ENCODE results near the gene OR2T29. TPM values are rescaled to one million over a fixed set of nuclear protein-coding genes. Genes with fewer than 3 reads are reported as not detected.
"Not testable (repeated sequence)": the region's sequence is repeated elsewhere in the genome, so short reads cannot be mapped to it uniquely, and the experiment has no call there.

The OR2T29 gene
- total and polyA plus RNA-seq, 10 of the 15 experiments (the other 5 are each of a cell fraction or from before 2014, with no cell fraction given), result 0.22 to 10.2 (median 1.4) TPM

GRCh38 chr1:248573856-248574255, 11.3 kb upstream of the OR2T29 start:
- DNase-seq (ENCODE audit: low read depth, low spot score); H3K27me3 ChIP-seq (replicated peaks in 1 of 2; ENCODE audit: control insufficient read depth in 2 of 2, insufficient read depth in 2 of 2, low read length in 1 of 2); FAIRE-seq; SMC1A ChIA-PET (ENCODE audit: uncharacterized antibody, unreplicated experiment); H3K27ac ChIP-seq (ENCODE audit: control insufficient read depth, insufficient read depth); in situ Hi-C loops (cut with MboI); POLR2A ChIA-PET; H3K4me3 ChIP-seq; BruUV-seq (replicated peaks); H3K9me3 ChIP-seq (replicated peaks; ENCODE audit: control insufficient read depth, insufficient read depth, low read length); ATAC-seq; H3K79me2 ChIP-seq (ENCODE audit: control insufficient read depth, insufficient read depth, low read length); RAD21 ChIA-PET (ENCODE audit: unreplicated experiment); H2AFZ ChIP-seq (ENCODE audit: control insufficient read depth, low read depth, low read length); H3K36me3 ChIP-seq (ENCODE audit: control insufficient read depth in 2 of 2, insufficient read depth in 2 of 2, low read length in 1 of 2); intact Hi-C loops (cut with micrococcal nuclease; ENCODE audit: unreplicated experiment); H4K20me1 ChIP-seq (ENCODE audit: control insufficient read depth, insufficient read depth); H3K4me1 ChIP-seq (ENCODE audit: control insufficient read depth, insufficient read depth, low read length); H3K9ac ChIP-seq (ENCODE audit: control insufficient read depth, insufficient read depth, low read length); H3K4me2 ChIP-seq (ENCODE audit: control insufficient read depth, insufficient read depth); CTCF ChIA-PET: not testable (repeated sequence)
- WGBS (ENCODE audit: insufficient coverage, insufficient replicate concordance, low lambda C conversion rate, missing lambda C conversion rate), result no CpG with 5 or more reads among the region's 8 CpGs

GRCh38 chr1:248572049-248572448, 9.5 kb upstream of the OR2T29 start:
- H3K9me3 ChIP-seq (replicated peaks; ENCODE audit: control insufficient read depth, insufficient read depth, low read length); H2AFZ ChIP-seq (ENCODE audit: control insufficient read depth, low read depth, low read length); H4K20me1 ChIP-seq (ENCODE audit: control insufficient read depth, insufficient read depth); H3K27ac ChIP-seq (ENCODE audit: control insufficient read depth, insufficient read depth); intact Hi-C loops (cut with micrococcal nuclease; ENCODE audit: unreplicated experiment); H3K4me3 ChIP-seq; H3K9ac ChIP-seq (ENCODE audit: control insufficient read depth, insufficient read depth, low read length); H3K27me3 ChIP-seq (replicated peaks in 1 of 2; ENCODE audit: control insufficient read depth in 2 of 2, insufficient read depth in 2 of 2, low read length in 1 of 2); FAIRE-seq; H3K4me1 ChIP-seq (ENCODE audit: control insufficient read depth, insufficient read depth, low read length); CTCF ChIA-PET; H3K36me3 ChIP-seq (ENCODE audit: control insufficient read depth in 2 of 2, insufficient read depth in 2 of 2, low read length in 1 of 2); BruUV-seq (replicated peaks); DNase-seq (ENCODE audit: low read depth, low spot score); SMC1A ChIA-PET (ENCODE audit: uncharacterized antibody, unreplicated experiment); H3K4me2 ChIP-seq (ENCODE audit: control insufficient read depth, insufficient read depth); in situ Hi-C loops (cut with MboI); H3K79me2 ChIP-seq (ENCODE audit: control insufficient read depth, insufficient read depth, low read length); RAD21 ChIA-PET (ENCODE audit: unreplicated experiment); POLR2A ChIA-PET: not testable (repeated sequence)
- no CpG with 5 or more reads among the region's 1 CpG for WGBS (ENCODE audit: insufficient coverage, insufficient replicate concordance, low lambda C conversion rate, missing lambda C conversion rate)
- ATAC-seq, result peak; percentile 85

- DNase-seq (ENCODE audit: low read depth, low spot score); H3K9ac ChIP-seq (ENCODE audit: control insufficient read depth, insufficient read depth, low read length); CTCF ChIA-PET; H3K9me3 ChIP-seq (replicated peaks; ENCODE audit: control insufficient read depth, insufficient read depth, low read length); SMC1A ChIA-PET (ENCODE audit: uncharacterized antibody, unreplicated experiment); ATAC-seq; H3K4me2 ChIP-seq (ENCODE audit: control insufficient read depth, insufficient read depth); H4K20me1 ChIP-seq (ENCODE audit: control insufficient read depth, insufficient read depth); H3K27ac ChIP-seq (ENCODE audit: control insufficient read depth, insufficient read depth); H2AFZ ChIP-seq (ENCODE audit: control insufficient read depth, low read depth, low read length); H3K4me1 ChIP-seq (ENCODE audit: control insufficient read depth, insufficient read depth, low read length); FAIRE-seq; in situ Hi-C loops (cut with MboI); H3K4me3 ChIP-seq; RAD21 ChIA-PET (ENCODE audit: unreplicated experiment); H3K27me3 ChIP-seq (replicated peaks in 1 of 2; ENCODE audit: control insufficient read depth in 2 of 2, insufficient read depth in 2 of 2, low read length in 1 of 2); BruUV-seq (replicated peaks); H3K36me3 ChIP-seq (ENCODE audit: control insufficient read depth in 2 of 2, insufficient read depth in 2 of 2, low read length in 1 of 2); H3K79me2 ChIP-seq (ENCODE audit: control insufficient read depth, insufficient read depth, low read length); POLR2A ChIA-PET; intact Hi-C loops (cut with micrococcal nuclease; ENCODE audit: unreplicated experiment): not testable (repeated sequence)
- WGBS (ENCODE audit: insufficient coverage, insufficient replicate concordance, low lambda C conversion rate, missing lambda C conversion rate), result no CpG with 5 or more reads among the region's 3 CpGs
These were observed 8.2 kb upstream of the OR2T29 start for GRCh38 chr1:248570811-248571210.

- H3K9ac ChIP-seq (ENCODE audit: control insufficient read depth, insufficient read depth, low read length); H3K79me2 ChIP-seq (ENCODE audit: control insufficient read depth, insufficient read depth, low read length); POLR2A ChIA-PET; in situ Hi-C loops (cut with MboI); DNase-seq (ENCODE audit: low read depth, low spot score); CTCF ChIA-PET; intact Hi-C loops (cut with micrococcal nuclease; ENCODE audit: unreplicated experiment); ATAC-seq; H2AFZ ChIP-seq (ENCODE audit: control insufficient read depth, low read depth, low read length); H3K27ac ChIP-seq (ENCODE audit: control insufficient read depth, insufficient read depth); H3K27me3 ChIP-seq (replicated peaks in 1 of 2; ENCODE audit: control insufficient read depth in 2 of 2, insufficient read depth in 2 of 2, low read length in 1 of 2); BruUV-seq (replicated peaks); H4K20me1 ChIP-seq (ENCODE audit: control insufficient read depth, insufficient read depth); H3K9me3 ChIP-seq (replicated peaks; ENCODE audit: control insufficient read depth, insufficient read depth, low read length); RAD21 ChIA-PET (ENCODE audit: unreplicated experiment); H3K4me2 ChIP-seq (ENCODE audit: control insufficient read depth, insufficient read depth); FAIRE-seq; H3K4me1 ChIP-seq (ENCODE audit: control insufficient read depth, insufficient read depth, low read length); SMC1A ChIA-PET (ENCODE audit: uncharacterized antibody, unreplicated experiment); H3K36me3 ChIP-seq (ENCODE audit: control insufficient read depth in 2 of 2, insufficient read depth in 2 of 2, low read length in 1 of 2); H3K4me3 ChIP-seq: not testable (repeated sequence)
- no CpG with 5 or more reads among the region's 2 CpGs for WGBS (ENCODE audit: insufficient coverage, insufficient replicate concordance, low lambda C conversion rate, missing lambda C conversion rate)
These were observed 6.5 kb upstream of the OR2T29 start for GRCh38 chr1:248569049-248569448.
